ENCODE data around the gene CDK14. TPM values are rescaled to one million over a fixed set of nuclear protein-coding genes. Genes with fewer than 3 reads are reported as not detected.

CDK14 gene
- total RNA-seq, 2 donors from 2014 or later: 45.3 to 53.8 TPM

Other genes starting within 250 kb of the CDK14 start
- 10 to 100 TPM; 21.0 to 22.0 TPM for gene GTPBP10, start 249.6 kb upstream of the CDK14 start, total RNA-seq
- 10 to 100 TPM; 25.2 to 37.4 TPM for gene CLDN12, start 192.9 kb upstream of the CDK14 start, total RNA-seq
- under 1 TPM in 1 of 2 donors, not detected in 1; 0.76 TPM for gene PTTG1IP2, start 126.7 kb upstream of the CDK14 start, total RNA-seq

Measured in posterior vena cava (tissue), 2 donors.